ENCODE data around the gene SH3D19.
"Not testable (repeated sequence)": the region's sequence is repeated elsewhere in the genome, so short reads cannot be mapped to it uniquely, and the experiment has no call there.

SH3D19 gene

DNA sequence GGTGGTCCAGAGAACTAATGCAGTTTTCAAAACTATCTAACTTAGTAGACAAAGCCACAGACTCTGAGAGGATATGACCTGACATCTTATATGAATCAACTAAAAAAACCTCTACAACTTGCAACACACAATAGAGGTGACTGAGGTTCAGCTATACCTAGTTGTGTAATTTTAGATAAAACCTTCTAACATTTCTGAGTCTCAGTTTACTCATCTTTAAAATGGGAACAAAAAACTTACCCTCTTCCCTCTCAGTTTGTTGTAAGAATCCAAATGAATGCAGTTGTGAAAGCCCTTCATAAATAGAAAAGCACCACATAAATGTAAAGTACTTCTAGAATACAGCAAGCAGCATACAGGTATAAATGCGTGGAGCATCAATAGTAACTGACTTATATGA lies 5.9 kb downstream of the SH3D19 start:
- DNase-seq = no peak

- no peak for DNase-seq
These were observed 6.9 kb downstream of the SH3D19 start for GRCh38 chr4:151318307-151319006.

GRCh38 chr4:151316645-151317044 lies 8.8 kb downstream of the SH3D19 start:
- DNase-seq = no peak

DNA sequence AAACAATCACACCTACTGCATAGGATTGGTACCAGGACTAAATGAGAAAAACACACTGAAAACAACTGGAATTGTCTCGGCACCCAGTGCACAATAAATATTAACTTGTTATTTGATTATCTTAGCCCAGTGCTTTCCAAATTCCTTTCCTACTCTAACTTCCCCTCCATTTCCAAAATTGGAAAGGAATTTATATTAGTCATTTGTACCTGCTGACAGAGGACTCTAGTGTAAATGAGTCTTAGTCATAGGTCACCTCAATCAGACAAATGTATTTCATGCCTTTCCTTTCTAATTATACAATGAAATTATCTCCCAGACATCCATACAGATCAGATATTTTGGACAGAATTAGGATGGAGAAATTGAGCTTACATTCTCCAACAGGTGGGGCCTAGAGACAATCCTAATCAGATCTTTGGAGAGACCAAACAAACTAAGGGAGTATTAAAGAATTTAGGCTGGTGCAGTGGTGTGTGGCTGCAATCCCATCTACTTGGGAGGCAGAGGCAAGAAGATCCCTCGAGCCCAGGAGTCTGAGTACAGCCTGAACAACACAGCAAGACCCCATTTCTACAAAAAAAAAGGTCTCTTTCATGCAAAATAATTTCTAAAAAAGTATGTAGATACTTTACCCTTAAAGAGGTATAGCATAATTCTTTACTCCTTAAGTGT lies 10.1 kb downstream of the SH3D19 start:
- DNase-seq = no peak

DNA sequence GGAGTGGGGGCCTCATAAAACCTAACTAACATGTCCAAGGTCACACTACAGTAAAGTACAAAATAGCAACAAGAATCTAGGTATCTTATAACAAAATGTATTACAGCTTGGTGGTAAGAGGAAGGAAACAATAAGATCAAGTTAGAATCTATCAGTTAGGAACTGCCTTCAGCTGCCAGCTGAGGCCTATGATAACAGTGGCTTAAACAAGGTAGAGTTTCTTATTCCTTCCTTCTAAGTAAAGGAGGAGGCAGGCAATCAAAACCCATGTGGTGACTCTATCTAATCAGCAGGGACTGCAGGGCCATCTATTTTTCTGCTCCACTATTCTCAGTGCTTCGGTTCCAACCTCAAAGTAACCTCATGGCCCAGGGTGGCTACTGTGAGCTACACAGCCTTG lies 10.9 kb downstream of the SH3D19 start:
- DNase-seq = no peak

DNA sequence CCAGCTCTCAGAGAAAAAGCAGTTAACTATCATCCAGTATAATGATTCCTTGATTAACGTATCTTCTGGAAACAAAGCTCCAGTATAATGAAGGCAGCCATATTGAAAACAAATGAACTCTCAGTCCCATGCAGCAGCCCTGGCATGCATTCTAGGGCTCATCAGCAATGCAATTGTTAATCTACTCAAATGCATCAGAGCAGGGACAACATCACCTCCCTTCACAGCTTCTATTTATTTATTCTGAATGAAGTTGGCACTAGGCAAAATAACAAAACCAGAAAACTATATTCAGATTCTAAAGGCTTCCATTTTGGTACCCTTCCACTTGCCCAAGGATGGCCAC lies 11.4 kb downstream of the SH3D19 start:
- DNase-seq = no peak

- no peak for DNase-seq
These were observed 11.9 kb downstream of the SH3D19 start for GRCh38 chr4:151313306-151314009.

DNA sequence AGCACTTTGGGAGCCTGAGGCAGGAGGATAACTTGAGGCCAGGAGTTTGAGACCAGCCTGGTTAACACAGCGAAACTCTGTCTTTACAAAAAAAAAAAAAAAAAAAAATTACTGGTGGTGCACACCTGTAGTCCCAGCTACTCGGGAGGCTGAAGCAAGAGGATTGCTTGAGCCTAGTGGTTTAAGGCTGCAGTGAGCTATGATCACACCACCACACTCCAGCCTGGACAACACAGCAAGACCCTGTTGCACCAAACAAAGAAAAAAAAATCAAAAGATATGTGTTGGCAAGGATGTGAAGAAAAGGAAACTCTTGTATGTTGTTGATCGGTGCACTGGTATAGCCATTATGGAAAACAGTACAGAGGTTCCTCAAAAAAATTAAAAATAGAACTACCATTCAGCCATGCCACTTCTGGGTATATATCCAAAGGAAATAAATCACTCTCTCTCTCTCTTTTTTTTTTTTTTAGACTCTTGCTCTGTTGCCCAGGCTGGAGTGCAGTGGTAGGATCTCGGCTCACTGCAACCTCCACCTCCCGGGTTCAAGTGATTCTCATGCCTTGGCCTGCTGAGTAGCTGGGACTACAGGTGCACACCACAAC lies 15.2 kb downstream of the SH3D19 start:
- no peak for DNase-seq

GRCh38 chr4:151304755-151305154 lies 20.6 kb downstream of the SH3D19 start:
- DNase-seq = no peak

DNA sequence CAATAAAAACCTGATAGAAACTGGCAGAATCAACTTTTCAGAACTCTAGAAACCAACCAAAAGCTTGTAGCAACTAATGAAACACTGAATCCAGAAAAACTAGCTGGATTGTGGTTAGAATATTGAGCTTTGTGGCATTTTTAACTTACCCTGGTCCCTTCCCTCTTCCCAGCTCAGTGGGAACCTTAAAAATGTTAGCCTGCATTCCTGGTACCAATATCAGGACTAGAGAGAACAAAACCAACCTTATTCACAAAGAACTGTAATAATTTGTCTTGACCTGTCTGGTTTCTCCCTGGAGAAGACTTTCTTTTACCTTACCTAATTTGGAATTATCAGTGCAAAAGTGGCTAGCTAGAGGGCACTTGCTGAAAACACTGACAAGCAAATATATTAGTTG lies 21.2 kb downstream of the SH3D19 start:
- DNase-seq = no peak

DNA sequence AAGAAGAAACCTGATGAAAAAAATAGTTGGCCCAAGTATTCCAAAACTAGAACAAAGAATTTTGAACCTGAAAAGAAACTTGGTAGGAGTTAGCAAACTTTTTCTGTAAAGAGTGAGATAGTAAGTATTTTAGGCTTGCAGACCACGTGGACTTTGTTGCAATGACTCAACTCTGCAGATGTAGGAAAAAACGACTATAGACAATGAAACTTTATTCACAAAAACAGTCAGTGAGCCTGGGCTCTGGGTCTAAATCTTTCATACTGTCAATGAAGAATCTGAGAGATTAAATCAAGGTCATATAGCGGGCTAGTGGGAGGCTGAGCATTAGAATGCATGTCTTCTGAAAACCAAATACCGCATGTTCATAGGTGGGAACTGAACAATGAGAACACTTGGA lies 23.0 kb downstream of the SH3D19 start:
- DNase-seq = no peak

DNA sequence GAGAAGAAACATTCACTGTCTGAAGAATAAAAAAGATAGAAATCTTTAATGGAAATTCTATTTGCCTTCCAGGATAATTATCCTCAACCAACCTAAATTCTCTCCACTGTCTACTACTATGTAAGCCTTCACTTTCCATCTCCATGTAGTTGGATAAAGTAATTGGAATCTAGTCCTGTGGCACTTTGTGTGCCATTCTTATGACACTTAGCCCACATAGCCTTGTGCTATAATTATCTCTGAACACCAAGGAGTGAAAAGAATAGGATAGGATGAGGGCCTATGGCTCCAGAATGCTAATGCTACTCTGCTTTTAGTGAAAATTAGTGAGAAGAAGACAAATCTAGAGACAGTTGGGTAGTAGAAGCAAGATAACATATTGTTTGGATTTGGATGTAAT lies 28.2 kb downstream of the SH3D19 start:
- DNase-seq = no peak

DNA sequence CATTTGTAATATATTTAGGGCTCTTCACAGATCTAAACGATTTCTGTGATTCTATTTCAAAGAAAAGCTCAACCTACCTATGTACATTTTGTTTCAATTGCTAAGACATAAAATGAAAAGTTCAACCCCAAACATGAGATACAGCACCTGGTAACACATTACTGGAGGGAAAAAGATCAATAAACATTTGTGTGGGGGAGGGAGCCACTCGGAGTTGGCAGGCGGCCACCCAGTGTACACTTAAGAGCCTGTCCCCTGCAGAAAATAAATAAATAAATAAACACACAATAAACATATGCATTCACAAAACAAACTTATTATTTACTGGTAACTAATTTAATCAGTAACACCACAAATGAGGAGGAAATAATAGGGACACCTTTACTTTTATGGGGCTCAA lies 29.2 kb downstream of the SH3D19 start:
- no peak for DNase-seq

DNA sequence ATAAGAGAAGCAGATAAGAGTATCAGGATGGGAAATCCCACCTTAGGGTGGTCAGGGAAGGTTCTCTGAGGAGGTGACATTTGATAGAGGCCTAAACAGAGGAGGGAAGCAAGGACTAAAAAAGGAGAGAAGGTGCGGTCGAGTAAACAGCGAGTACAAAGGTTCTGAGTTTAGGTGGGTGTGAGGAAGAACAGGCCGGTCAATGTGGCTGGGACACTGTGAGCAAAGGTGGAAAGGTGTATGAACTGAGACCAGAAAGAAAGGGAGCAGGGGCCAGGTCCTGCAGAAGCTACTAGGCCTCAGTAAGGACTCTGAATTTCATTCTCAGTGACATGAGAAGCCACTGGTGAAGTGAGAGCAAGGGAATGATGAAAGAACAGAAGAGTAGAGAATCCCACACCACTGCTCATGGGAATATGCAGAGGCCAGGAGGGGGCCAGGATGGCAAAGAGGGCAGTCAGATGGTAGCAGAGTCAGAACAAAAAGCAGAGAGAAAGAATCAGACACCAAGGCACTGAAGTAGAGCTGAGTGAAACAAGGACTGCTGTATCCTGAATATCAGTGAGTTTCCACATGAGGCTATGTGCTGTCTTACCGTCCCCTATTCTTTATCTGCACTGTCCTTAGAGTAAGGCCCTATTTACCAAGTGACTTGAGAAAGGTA lies 30.4 kb downstream of the SH3D19 start:
- DNase-seq = no peak

DNA sequence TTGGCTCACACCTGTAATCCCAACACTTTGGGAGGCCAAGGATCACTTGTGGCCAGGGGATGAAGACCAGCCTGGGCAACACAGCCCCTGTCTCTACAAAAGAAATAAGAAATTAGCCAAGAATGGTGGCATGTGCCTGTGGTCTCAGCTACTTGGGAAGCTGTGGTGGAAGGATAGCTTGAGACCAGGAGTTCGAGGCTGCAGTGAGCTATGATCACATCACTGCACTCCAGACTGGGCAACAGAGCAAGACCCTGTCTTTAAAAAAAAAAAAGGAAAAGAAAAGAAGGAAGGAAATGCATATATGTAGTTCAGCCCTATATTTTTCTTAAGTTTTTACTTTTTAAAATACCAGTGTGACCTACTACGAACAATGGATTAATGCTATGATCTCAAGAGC lies 33.4 kb downstream of the SH3D19 start:
- DNase-seq = no peak

GRCh38 chr4:151291485-151291884 lies 33.9 kb downstream of the SH3D19 start:
- no peak for DNase-seq

GRCh38 chr4:151287409-151287808 lies 38.0 kb downstream of the SH3D19 start:
- DNase-seq = no peak

- DNase-seq = no peak
These were observed 40.7 kb downstream of the SH3D19 start for GRCh38 chr4:151284534-151285245.

- DNase-seq = peak; percentile 48
These were observed 48.4 kb downstream of the SH3D19 start, which contains the start of gene PRSS48 for GRCh38 chr4:151276787-151277562. PRSS48 (plus strand) TSS chr4:151277161; CDS start chr4:151277173, 12 bp downstream.

DNA sequence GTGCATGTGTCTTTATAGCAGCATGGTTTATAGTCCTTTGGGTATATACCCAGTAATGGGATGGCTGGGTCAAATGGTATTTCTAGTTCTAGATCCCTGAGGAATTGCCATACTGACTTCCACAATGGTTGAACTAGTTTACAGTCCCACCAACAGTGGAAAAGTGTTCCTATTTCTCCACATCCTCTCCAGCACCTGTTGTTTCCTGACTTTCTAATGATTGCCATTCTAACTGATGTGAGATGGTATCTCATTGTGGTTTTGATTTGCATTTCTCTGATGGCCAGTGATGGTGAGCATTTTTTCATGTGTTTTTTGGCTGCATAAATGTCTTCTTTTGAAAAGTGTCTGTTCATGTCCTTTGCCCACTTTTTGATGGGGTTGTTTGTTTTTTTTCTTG lies 56.5 kb downstream of the SH3D19 start:
- not testable (repeated sequence) for DNase-seq

- no peak for DNase-seq
These were observed 57.4 kb downstream of the SH3D19 start for GRCh38 chr4:151267822-151268535.
